ENCODE measurements around the gene AKAP8L. TPM values are rescaled to one million over a fixed set of nuclear protein-coding genes. Genes with fewer than 3 reads are reported as not detected.
"Not testable (repeated sequence)": the region's sequence is repeated elsewhere in the genome, so short reads cannot be mapped to it uniquely, and the experiment has no call there.

AKAP8L gene
- total RNA-seq, 2 donors from 2014 or later: 70.9 to 114 TPM

DNA sequence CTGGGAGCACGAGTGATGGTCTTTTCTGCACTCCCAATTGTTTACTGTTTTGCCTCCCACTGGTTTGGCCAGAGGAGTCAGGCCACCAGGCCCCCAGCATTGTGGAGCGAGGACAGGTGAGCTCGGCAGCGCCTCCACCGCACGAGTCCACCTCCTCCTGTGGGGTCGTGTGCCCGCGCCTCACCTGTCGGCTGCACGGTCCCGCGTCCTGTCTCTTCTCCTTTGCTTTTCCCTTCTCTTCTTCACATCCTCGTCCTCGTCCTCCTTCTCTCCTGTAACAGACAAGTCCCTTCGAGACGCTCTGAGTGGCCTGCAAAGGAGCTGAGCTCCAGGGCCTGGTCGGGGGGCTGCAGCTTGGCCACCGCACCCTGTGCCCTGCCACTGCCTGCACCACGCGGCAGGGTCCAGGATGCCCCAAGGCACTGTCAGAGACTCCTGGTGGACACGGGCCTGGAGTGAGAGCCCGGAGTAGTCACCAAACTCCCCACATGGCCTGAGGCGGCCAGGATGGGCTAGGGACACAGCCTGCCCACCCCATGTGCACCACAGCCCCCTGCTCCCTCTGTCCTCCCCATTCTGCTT is 50.6 kb downstream of the AKAP8L start:
- H3K9me3 Mint-ChIP-seq: no peaks in the 10 kb centered on the region
- peak overlapping the region in 1 of 2 donors; percentile 93 for H3K27ac Mint-ChIP-seq
- no peak for DNase-seq (ENCODE audit: low spot score in 2 of 2)
- H3K36me3 Mint-ChIP-seq: peaks cover 9 to 31% of the 10 kb centered on the region in 2 donors
- ATAC-seq: peak in 1 of 2 donors; percentile 10

DNA sequence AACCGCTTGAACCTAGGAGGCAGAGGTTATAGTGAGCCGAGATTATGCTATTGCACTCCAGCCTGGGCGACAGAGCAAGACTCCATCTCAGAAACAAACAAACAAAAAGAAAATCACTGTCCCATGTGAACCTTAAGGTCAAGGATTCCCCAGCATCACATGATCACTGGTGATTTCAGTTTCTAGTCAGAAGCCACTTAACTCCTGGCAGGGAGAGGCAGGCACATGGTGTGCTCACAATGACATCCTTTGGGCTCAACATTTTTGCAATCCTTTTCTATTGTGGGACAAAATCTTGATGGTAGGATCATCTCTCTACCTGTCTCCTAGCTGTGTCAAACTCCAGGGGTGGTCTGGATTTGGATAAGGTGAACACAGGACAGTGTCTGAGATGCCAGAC is 51.3 kb downstream of the AKAP8L start:
- no peak for DNase-seq (ENCODE audit: low spot score in 2 of 2)
- peaks cover 9 to 31% of the 10 kb centered on the region in 2 donors for H3K36me3 Mint-ChIP-seq
- H3K27ac Mint-ChIP-seq: peak overlapping the region in 1 of 2 donors; percentile 50
- no peaks in the 10 kb centered on the region for H3K9me3 Mint-ChIP-seq
- ATAC-seq: no peak

DNA sequence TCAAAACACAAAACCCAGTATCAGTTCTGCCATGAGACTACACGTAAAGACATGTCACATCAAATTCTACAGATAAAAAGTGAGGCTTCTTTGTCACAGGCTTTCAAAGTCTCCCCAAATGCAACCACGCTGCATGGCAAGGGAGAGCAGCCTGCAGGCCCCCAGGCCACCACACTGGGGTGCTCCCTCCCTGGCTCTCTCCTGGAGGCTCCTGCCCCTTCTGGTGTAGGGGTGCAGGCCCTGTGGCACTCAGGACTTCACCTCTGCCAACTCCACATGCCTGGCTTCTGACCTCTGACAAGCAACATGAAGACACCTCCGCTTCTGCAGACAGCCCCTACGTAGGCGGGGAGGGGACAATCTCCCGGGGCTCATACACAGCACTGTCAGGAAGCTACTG is 53.5 kb downstream of the AKAP8L start:
- Mint-ChIP-seq H3K27ac (peak overlapping the region in 1 of 2 donors; percentile 46), H3K36me3 (peaks cover 9 to 35% of the 10 kb centered on the region in 2 donors), H3K9me3 (no peaks in the 10 kb centered on the region)
- DNase-seq (ENCODE audit: low spot score in 2 of 2): no peak
- ATAC-seq: peak in 1 of 2 donors; percentile 30

DNA sequence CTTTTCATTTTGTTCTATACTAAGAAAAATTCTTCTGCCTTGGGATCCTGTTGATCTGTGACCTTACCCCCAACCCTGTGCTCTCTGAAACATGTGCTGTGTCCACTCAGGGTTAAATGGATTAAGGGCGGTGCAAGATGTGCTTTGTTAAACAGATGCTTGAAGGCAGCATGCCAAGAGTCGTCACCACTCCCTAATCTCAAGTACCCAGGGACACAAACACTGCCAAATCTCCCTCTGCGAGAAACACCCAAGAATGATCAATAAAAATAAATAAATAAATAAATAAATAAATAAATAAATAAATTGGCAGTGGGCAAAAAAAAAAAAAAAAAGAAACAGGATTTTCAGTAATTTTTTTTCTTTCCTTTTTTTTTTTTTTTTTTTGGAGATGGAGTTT is 55.0 kb downstream of the AKAP8L start:
- H3K9me3 Mint-ChIP-seq; DNase-seq (ENCODE audit: low spot score in 2 of 2); ATAC-seq: not testable (repeated sequence)
- H3K27ac Mint-ChIP-seq: peak overlapping the region in 1 of 2 donors; percentile 36
- peaks cover 7 to 32% of the 10 kb centered on the region in 2 donors for H3K36me3 Mint-ChIP-seq

DNA sequence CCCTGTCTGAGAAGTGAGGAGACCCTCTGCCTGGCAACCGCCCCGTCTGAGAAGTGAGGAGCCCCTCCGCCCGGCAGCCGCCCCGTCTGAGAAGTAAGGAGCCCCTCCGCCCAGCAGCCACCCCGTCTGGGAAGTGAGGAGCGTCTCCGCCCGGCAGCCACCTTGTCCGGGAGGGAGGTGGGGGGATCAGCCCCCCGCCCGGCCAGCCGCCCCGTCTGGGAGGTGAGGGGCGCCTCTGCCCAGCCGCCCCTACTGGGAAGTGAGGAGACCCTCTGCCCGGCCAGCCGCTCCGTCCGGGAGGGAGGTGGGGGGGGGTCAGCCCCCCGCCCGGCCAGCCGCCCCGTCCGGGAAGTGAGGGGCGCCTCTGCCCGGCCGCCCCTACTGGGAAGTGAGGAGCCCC is 55.7 kb downstream of the AKAP8L start:
- not testable (repeated sequence) for DNase-seq (ENCODE audit: low spot score in 2 of 2); H3K9me3 Mint-ChIP-seq; H3K27ac Mint-ChIP-seq; ATAC-seq
- H3K36me3 Mint-ChIP-seq: peaks cover 0 to 32% of the 10 kb centered on the region in 2 donors

DNA sequence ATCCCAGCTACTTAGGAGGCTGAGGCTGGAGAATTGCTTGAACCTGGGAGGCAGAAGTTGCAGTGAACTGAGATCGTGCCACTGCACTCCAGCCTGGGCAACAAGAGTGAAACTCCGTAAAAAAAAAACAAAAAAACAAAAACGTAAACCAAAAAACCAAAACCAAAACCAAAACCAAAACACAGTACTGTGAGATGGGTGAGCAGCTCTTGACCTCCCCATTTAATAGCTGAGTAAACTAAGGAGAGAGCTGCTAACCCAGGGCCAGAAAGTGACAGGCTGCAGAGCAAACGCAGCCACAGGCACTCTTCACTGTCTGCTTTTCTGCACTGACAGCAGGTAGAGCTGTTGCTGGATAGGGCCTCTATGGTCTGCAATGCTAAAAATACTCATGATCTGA is 58.8 kb downstream of the AKAP8L start:
- not testable (repeated sequence) for H3K9me3 Mint-ChIP-seq; DNase-seq (ENCODE audit: low spot score in 2 of 2)
- ATAC-seq: peak in 1 of 2 donors; percentile 36
- peaks cover 0 to 35% of the 10 kb centered on the region in 2 donors for H3K36me3 Mint-ChIP-seq
- peak overlapping the region in 1 of 2 donors; percentile 50 for H3K27ac Mint-ChIP-seq

DNA sequence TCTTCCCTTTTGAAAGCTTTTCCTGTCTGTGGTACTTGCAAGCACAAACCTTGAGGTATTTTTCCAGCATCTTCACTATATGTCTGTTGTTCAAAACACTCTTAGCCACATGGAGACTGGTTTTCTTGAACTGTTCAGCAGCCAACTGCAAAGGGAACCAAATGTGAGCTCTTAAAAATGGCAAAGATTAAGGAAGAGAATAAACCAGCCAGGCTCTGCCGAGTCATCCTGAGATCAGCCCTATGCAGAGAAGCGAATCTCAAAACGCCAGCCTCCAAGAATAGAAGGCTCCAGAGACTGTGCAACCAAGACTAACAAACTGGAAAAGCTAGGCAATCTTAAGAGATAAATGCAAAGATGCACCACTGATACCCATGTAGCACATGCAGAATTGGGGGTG is 59.9 kb downstream of the AKAP8L start:
- H3K9me3 Mint-ChIP-seq: no peaks in the 10 kb centered on the region
- ATAC-seq (no peak), DNase-seq (ENCODE audit: low spot score in 2 of 2) (no peak)
- H3K36me3 Mint-ChIP-seq: peaks cover 0 to 32% of the 10 kb centered on the region in 2 donors
- peak overlapping the region in 1 of 2 donors; percentile 82 for H3K27ac Mint-ChIP-seq

DNA sequence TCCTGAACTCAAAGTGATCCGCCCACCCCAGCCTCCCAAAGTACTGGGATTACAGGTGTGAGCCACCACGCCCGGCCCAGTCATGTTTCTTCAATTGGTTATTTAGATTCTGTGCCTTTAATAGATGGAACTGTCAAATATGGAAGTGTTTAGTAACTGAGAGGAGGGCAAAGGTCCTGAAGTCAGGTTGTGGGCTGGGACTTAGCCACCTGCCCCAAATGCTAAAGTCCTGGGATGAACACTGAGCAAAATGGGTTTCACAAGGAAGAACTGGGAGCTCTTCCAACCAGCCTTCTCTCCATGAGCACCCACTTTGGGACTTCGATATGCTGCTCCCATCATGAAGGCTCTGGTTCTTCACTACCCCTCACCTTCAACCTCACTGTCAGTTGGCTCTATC is 60.9 kb downstream of the AKAP8L start:
- H3K27ac Mint-ChIP-seq: no peak overlapping the region
- H3K36me3 Mint-ChIP-seq: peaks cover 0 to 27% of the 10 kb centered on the region in 2 donors
- DNase-seq (ENCODE audit: low spot score in 2 of 2) (no peak), ATAC-seq (no peak)
- H3K9me3 Mint-ChIP-seq: no peaks in the 10 kb centered on the region

DNA sequence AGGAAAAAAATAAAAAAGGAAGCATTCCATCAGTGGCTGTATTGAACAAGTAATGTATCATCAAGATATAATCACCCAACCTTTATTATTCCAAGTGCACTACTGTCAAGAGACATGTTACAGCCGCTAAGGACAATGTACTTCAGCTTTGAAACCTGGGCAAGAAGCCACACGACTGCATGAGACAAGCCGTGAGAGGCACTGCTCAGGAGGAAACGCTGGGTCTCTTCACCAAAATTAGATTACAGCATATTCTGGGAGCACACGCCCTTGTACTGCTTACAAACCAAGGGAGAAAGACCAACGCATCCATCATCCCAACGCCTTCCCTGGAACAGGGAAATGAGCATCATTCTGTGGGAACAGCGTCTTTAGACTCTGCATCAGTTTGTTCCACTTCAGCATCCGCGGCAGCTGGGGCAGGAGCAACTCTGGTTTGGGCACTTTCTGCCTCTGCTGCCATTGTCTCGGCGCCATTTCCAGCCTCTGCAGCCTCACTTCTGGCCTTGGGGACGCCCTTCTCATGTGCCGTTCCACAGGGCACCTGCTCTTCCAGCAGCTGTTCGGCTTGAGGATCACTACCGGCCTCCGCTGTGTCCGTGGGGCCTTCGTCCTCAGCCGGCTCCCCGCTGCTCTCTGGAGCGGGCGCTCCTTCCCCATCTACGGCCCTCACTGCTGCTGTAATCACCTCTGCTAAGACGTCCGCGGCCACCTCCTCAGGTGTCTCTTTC is 64.1 kb downstream of the AKAP8L start:
- DNase-seq (ENCODE audit: low spot score in 2 of 2) (no peak), ATAC-seq (peak in 1 of 2 donors; percentile 18)
- Mint-ChIP-seq H3K27ac (no peak overlapping the region), H3K36me3 (peaks cover 0 to 18% of the 10 kb centered on the region in 2 donors), H3K9me3 (no peaks in the 10 kb centered on the region)

DNA sequence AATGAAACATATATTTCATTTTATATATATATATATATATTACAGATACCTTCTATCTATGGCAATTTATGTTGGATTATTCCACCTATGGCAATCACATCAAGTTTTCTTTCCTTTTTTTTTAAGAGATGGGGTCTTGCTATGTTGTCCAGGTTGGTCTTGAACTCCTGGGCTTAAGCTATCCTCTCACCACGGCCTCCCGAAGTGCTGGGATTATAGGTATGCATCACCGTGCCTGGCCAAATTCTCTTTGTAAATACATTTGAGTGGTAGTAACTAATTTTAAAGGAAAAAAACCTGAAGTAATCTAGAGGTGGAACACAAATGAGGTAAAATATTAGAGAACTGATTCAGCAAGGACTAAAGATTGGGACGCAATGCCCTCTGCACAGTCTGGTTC is 64.9 kb downstream of the AKAP8L start:
- Mint-ChIP-seq H3K36me3 (peaks cover 0 to 16% of the 10 kb centered on the region in 2 donors), H3K9me3 (no peaks in the 10 kb centered on the region), H3K27ac (no peak overlapping the region)
- ATAC-seq (no peak), DNase-seq (ENCODE audit: low spot score in 2 of 2) (no peak)

DNA sequence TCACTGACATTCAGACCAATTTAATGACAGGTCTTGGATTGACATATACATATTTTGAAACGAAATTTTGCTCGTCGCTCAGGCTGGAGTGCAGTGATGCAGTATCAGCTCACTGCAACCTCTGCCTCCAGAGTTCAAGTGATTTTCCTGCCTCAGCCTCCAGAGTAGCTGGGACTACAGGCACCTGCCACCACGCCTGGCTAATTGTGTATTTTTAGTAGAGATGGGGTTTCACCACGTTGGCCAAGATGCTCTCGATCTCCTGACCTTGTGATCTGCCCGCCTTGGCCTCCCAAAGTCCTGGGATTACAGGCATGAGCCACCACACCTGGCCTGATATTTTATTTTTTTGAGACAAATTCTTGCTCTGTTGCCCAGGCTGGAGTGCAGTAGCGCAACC is 66.3 kb downstream of the AKAP8L start:
- not testable (repeated sequence) for H3K9me3 Mint-ChIP-seq; DNase-seq (ENCODE audit: low spot score in 2 of 2); H3K36me3 Mint-ChIP-seq; ATAC-seq; H3K27ac Mint-ChIP-seq

DNA sequence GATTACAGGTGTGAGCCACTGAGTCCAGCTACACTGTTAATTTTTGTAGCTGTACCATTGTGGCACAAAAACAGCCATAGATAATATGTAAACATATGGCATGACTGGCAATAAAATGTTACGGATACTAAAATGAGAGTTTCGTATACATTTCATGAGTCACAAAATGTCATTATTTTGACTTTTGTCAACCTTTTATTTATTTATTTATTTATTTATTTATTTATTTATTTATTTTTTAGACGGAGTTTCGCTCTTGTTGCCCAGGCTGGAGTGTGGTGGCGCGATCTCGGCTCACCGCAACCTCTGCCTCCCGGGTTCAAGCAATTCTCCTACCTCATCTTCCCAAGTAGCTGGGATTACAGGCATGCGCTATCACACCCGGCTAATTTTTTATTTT is 77.5 kb downstream of the AKAP8L start:
- not testable (repeated sequence) for H3K27ac Mint-ChIP-seq; DNase-seq (ENCODE audit: low spot score in 2 of 2); H3K9me3 Mint-ChIP-seq; ATAC-seq; H3K36me3 Mint-ChIP-seq

DNA sequence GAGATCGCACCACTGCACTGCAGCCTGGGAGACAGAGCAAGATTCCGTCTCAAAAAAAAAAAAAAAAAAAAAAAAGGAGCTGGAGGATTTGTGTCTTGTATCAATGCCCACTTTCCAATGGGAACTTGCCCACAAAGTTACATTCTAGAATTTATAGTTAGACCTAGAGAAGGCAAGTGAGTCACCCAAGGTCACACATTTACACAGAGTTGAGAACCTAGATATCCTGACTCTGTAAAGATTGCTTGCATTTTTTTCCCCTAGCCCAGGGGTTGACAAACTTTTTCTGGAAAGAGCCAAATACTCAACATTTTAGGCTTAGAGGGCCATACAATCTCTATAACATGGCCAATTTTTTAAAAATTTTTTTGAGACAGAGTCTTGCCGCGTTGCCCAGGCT is 78.7 kb downstream of the AKAP8L start:
- ATAC-seq: no peak
- Mint-ChIP-seq H3K36me3 (no peaks in the 10 kb centered on the region), H3K9me3 (no peaks in the 10 kb centered on the region), H3K27ac (no peak overlapping the region)
- DNase-seq (ENCODE audit: low spot score in 2 of 2): no peak

DNA sequence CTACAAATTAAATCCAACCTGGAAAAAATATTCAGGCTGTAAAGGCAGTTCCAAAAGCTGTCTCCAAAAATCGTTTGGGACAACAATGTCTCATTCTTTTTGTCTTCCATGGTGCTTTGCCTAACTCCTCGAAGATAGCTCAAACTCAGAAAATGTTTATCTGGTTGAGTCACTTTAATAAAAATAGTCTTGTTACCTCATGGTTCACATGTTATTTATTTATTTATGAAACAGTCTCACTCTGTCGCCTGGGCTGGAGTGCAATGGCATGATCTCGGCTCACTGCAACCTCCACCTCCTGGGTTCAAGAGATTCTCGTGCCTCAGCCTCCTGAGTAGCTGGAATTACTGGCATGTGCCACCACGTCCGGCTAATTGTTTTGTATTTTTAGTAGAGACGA is 81.6 kb downstream of the AKAP8L start:
- no peak overlapping the region for H3K27ac Mint-ChIP-seq
- ATAC-seq: no peak
- DNase-seq (ENCODE audit: low spot score in 2 of 2): no peak
- H3K36me3 Mint-ChIP-seq: peaks cover 5 to 6% of the 10 kb centered on the region in 2 donors
- H3K9me3 Mint-ChIP-seq: no peaks in the 10 kb centered on the region

DNA sequence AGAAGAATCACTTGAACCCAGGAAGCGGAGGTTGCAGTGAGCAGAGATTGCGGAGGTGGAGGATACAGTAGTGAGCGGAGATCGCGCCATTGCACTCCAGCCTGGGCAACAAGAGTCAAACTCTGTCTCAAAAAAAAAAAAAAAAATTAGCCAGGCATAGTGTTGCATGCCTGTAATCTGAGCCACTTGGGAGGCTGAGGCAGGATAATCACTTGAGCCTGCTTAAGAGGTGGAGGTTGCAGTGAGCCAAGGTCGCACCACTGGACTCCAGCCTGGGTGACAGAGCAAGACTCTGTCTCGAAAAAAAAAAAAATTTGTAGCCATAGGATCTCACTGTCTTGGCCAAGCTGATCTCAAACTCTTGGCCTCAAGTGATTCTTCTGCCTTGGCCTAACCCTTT is 82.8 kb downstream of the AKAP8L start:
- H3K9me3 Mint-ChIP-seq; ATAC-seq; DNase-seq (ENCODE audit: low spot score in 2 of 2); H3K36me3 Mint-ChIP-seq; H3K27ac Mint-ChIP-seq: not testable (repeated sequence)

DNA sequence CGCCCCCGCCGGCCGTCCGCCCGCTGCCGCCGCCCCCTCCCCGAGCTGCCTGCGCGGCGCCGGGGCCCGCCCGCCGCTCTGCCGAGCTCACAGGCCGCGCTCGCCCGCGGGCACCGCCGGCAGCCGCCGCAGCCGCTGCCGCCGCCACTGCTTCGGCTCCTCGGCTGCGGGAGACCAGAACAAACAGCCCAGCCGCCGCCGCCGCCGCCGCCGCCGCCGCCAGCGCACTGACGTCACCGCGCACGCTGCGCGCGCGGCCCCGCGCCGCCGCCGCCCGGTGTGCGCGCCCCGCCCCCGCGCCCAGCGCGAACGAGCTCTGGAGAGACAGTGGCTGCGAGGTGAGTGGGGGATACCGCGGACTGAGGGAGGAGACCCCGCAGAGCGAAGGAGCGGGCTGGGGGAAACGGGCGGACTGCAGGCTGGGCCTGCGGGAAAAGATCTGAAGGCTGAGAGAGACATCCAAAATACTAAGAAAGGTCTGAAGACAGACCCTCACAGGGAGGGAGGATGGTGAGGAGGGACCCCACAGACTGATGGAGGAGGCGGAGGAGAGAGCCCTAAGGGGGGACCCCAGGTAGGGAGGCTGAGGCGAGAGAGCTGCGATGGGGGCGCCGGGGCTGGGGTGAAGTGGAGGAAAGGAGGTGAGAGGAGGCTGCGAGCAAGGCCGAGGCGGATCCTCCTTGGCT is 86.3 kb downstream of the AKAP8L start, which contains the start of gene BRD4:
TSS of gene BRD4 (minus strand) at position 229 of the 686 bp plus-strand sequence. CDS start 59,440 bp downstream, outside the sequence.
- ATAC-seq (peak; percentile 71), DNase-seq (ENCODE audit: low spot score in 2 of 2) (peak; percentile 83 to 87)
- Mint-ChIP-seq H3K9me3 (no peaks in the 10 kb centered on the region), H3K36me3 (peaks cover 13 to 29% of the 10 kb centered on the region in 2 donors), H3K27ac (peak within 1 kb of the TSS; percentile 96 to 97)

All from activated naive CD4-positive, alpha-beta T cell treated with anti-CD3 and anti-CD28 coated beads, Interleukin-2, amount 50 U/mL, for 72 hours (primary cell).